ENCODE measurements around the gene LINGO3.

- no peak for TF ChIP-seq TAF1 (IDR thresholded peaks at IDR 0.05; ENCODE audit: borderline replicate concordance, low read depth, low read length)
- no peak for TF ChIP-seq POLR2A (IDR thresholded peaks at IDR 0.05; ENCODE audit: low read depth, low read length)
Measured at GRCh38 chr19:2268480-2268830, 39.5 kb downstream of the LINGO3 start.

Measured in GM12892 (cell line).